NCI-H446 treated with DMSO at 0.1 percent for 48 hours (cell line): Measurements from ENCODE around the gene UPF1.

Experiments used
- DNase-seq: peaks from one replicate; lab custom pipeline; 2025; lab: John Stamatoyannopoulos, UW

UPF1 gene

GRCh38 chr19:18840288-18841267, 8.8 kb downstream of the UPF1 start:
- DNase-seq = no peak

GRCh38 chr19:18841400-18841799, 9.6 kb downstream of the UPF1 start:
- no peak for DNase-seq

- DNase-seq = no peak
Observed at GRCh38 chr19:18842166-18842565, 10.4 kb downstream of the UPF1 start.

GRCh38 chr19:18843960-18844359, 12.2 kb downstream of the UPF1 start:
- no peak for DNase-seq

- DNase-seq = no peak
Observed at GRCh38 chr19:18844806-18845329, 13.1 kb downstream of the UPF1 start.

- no peak for DNase-seq
Observed at GRCh38 chr19:18845961-18846360, 14.2 kb downstream of the UPF1 start.

GRCh38 chr19:18846862-18847548, 15.2 kb downstream of the UPF1 start:
- DNase-seq = peak; percentile 20

GRCh38 chr19:18847549-18848463, 16.0 kb downstream of the UPF1 start:
- DNase-seq = no peak

GRCh38 chr19:18848878-18849661, 17.3 kb downstream of the UPF1 start:
- DNase-seq = no peak

- no peak for DNase-seq
Observed at GRCh38 chr19:18849838-18850400, 18.2 kb downstream of the UPF1 start.

GRCh38 chr19:18850471-18851375, 19.0 kb downstream of the UPF1 start:
- DNase-seq = no peak

GRCh38 chr19:18851673-18852325, 20.0 kb downstream of the UPF1 start:
- DNase-seq = no peak

- DNase-seq = no peak
Observed at GRCh38 chr19:18852648-18853047, 20.9 kb downstream of the UPF1 start.

- no peak for DNase-seq
Observed at GRCh38 chr19:18853755-18854427, 22.1 kb downstream of the UPF1 start.

GRCh38 chr19:18854982-18855381, 23.2 kb downstream of the UPF1 start:
- DNase-seq = no peak

GRCh38 chr19:18855647-18856384, 24.1 kb downstream of the UPF1 start:
- no peak for DNase-seq

GRCh38 chr19:18856385-18857126, 24.8 kb downstream of the UPF1 start:
- DNase-seq = no peak
